Measurements from ENCODE around the gene COQ9. TPM values are rescaled to one million over a fixed set of nuclear protein-coding genes. Genes with fewer than 3 reads are reported as not detected.
"Not testable (repeated sequence)": the region's sequence is repeated elsewhere in the genome, so short reads cannot be mapped to it uniquely, and the experiment has no call there.

The COQ9 gene
- total RNA-seq, 2 donors from 2014 or later, result 29.5 to 33.5 TPM

DNA sequence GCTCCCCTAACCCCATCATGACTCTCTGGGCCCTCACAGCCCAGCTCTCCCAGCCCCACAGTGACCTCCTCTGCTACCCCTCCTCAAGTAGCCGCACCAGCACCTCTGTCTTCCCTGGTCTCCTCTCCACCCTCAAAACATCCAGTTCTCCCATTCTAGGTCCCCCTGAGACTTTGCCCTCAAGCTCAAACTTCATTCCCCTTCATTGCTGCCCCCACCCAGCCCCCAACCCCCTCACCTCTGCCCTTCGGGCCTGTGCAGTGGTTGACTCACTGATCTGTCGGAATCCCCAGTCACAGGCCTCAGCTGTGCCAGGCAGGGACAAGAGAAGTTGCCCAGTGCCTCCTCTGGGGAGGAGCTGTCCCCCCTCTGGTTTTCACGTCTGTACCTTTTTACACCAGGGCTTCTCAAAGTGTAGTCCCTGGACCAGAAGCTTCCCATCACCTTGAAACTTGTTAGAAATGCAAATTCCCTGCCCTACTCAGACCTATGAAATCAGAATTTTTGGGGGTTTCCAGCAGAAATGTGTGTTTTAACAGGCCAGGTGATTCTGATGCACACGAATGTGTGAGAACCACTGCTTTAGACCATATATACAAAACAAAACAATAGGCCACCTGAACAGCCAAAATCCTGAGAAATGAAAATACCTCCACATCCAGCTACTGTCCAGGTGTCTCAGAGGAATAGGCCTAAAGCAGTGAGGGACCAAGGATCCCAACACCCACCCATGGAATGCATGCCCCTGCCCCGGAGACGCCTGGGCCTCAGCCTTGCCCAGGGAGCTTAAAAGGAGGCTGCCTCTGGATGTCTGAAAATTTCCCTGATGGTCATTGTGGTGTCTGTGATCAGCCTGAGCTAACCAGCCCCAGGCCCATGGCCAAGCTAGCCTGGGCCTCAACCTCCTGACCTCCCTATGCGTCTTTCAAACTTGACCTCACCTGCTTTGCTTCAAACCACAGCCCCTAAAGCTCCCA is 39.9 kb downstream of the COQ9 start:
- Histone ChIP-seq H3K27me3 (replicated peaks; ENCODE audit: insufficient read depth) (no peaks in the 10 kb centered on the region), H3K4me1 (ENCODE audit: control insufficient read depth in 1 of 2, low read depth in 2 of 2) (peaks cover 8 to 36% of the 10 kb centered on the region in 2 donors), H3K9me3 (no peaks in the 10 kb centered on the region), H3K27ac (peak overlapping the region; percentile 86 to 89), H3K36me3 (no peaks in the 10 kb centered on the region), H3K4me3 (peak overlapping the region; percentile 90)
- DNase-seq (ENCODE audit: low spot score) (no peak), ATAC-seq (ENCODE audit: insufficient number of reproducible peaks, low FRiP score, low read depth) (no peak)
- TF ChIP-seq, protein P1, sequence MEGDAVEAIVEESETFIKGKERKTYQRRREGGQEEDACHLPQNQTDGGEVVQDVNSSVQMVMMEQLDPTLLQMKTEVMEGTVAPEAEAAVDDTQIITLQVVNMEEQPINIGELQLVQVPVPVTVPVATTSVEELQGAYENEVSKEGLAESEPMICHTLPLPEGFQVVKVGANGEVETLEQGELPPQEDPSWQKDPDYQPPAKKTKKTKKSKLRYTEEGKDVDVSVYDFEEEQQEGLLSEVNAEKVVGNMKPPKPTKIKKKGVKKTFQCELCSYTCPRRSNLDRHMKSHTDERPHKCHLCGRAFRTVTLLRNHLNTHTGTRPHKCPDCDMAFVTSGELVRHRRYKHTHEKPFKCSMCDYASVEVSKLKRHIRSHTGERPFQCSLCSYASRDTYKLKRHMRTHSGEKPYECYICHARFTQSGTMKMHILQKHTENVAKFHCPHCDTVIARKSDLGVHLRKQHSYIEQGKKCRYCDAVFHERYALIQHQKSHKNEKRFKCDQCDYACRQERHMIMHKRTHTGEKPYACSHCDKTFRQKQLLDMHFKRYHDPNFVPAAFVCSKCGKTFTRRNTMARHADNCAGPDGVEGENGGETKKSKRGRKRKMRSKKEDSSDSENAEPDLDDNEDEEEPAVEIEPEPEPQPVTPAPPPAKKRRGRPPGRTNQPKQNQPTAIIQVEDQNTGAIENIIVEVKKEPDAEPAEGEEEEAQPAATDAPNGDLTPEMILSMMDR (IDR thresholded peaks at IDR 0.05), result no peak

DNA sequence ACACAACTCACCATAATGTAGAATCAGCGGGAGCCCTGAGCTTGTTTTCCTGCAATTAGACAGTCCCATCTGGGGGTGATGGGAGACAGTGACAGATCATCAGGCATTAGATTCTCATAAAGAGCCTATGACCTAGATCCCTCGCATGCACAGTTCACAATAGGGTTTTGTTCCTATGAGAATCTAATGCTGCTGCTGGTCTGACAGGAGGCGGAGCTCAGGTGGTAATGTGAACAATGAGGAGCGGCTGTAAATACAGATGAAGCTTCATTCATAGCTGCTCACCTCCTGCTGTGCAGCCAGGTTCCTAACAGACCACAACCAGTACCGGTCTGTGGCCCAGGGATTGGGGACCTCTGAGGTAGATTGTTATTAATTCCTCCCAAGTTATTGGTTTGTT is 42.0 kb downstream of the COQ9 start:
- no peaks in the 10 kb centered on the region for H3K27me3 ChIP-seq (replicated peaks; ENCODE audit: insufficient read depth)
- no peak overlapping the region for H3K27ac ChIP-seq
- ATAC-seq (ENCODE audit: insufficient number of reproducible peaks, low FRiP score, low read depth) (no peak), DNase-seq (ENCODE audit: low spot score) (no peak)
- no peak overlapping the region for H3K4me3 ChIP-seq
- H3K9me3 ChIP-seq, result no peaks in the 10 kb centered on the region
- H3K4me1 ChIP-seq (ENCODE audit: control insufficient read depth in 1 of 2, low read depth in 2 of 2), result peaks cover 8 to 30% of the 10 kb centered on the region in 2 donors
- H3K36me3 ChIP-seq, result no peaks in the 10 kb centered on the region
- TF ChIP-seq, protein P1 (IDR thresholded peaks at IDR 0.05), result no peak

DNA sequence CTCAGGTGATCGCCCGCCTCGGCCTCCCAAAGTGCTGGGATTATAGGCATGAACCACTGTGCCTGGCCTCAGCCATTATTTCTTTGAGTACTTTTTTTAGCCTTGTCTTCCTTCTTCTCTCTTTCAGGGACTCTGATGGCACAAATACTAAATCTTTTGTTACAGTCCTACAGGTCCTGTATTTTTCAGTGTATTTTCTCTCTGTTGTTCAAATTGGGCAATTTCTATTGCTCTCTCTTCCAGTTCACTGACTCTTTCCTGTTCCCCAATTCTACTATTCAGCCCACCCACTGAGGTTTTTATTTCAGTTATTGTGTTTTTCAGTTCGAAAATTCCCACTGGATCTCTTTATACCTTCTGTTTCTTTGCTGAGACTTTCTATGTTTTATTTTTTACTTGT is 46.5 kb downstream of the COQ9 start:
- Histone ChIP-seq H3K36me3 (no peaks in the 10 kb centered on the region), H3K27ac (no peak overlapping the region), H3K27me3 (replicated peaks; ENCODE audit: insufficient read depth) (no peaks in the 10 kb centered on the region), H3K4me3 (no peak overlapping the region), H3K4me1 (ENCODE audit: control insufficient read depth in 1 of 2, low read depth in 2 of 2) (no peaks in the 10 kb centered on the region), H3K9me3 (no peaks in the 10 kb centered on the region)
- no peak for DNase-seq (ENCODE audit: low spot score)
- ATAC-seq (ENCODE audit: insufficient number of reproducible peaks, low FRiP score, low read depth), result no peak
- TF ChIP-seq, protein P1 (IDR thresholded peaks at IDR 0.05), result no peak

DNA sequence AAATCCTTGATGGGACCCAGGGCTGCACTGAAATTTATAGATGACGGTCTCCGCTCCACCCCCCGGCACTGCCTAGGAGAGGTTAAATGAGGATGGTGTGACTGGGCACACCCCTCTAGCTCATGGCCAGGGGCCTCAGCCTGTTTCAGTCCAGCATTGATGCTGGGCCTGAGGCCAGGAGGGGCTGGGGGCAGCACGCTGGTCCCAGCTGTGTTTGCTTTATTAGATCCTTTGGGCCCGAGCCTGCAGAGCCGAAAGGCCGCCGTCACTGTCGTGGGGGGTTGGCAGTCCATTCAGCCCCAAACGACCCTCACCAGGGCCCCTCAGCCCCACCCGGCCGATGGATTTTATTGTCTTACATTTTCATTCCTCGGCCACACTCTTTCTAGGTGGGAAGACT is 49.8 kb downstream of the COQ9 start:
- Histone ChIP-seq H3K27ac (no peak overlapping the region), H3K9me3 (no peaks in the 10 kb centered on the region), H3K36me3 (no peaks in the 10 kb centered on the region), H3K27me3 (replicated peaks; ENCODE audit: insufficient read depth) (no peaks in the 10 kb centered on the region), H3K4me3 (no peak overlapping the region), H3K4me1 (ENCODE audit: control insufficient read depth in 1 of 2, low read depth in 2 of 2) (no peaks in the 10 kb centered on the region)
- TF ChIP-seq, protein P1 (IDR thresholded peaks at IDR 0.05), result no peak
- no peak for ATAC-seq (ENCODE audit: insufficient number of reproducible peaks, low FRiP score, low read depth)
- DNase-seq (ENCODE audit: low spot score), result no peak

DNA sequence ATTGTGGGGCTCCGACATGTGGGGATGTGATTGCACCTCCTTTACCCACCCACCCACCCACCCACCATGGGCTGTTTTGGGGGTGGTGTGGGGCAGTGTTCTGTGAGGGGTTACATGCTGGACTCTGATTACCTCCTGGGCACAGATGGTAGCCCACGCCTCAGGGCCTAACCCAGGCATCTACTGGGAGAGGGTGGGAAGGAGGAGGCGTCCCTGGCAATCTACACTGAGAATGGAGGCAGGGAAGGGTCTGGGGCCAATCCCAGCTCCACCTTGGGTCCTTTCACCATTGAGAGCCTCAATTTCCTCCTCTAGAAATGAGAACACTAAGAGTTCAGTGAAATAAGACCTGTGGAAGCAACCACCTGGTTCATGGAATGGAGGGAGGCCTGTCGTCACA is 50.8 kb downstream of the COQ9 start:
- Histone ChIP-seq H3K4me1 (ENCODE audit: control insufficient read depth in 1 of 2, low read depth in 2 of 2) (no peaks in the 10 kb centered on the region), H3K27ac (no peak overlapping the region), H3K4me3 (no peak overlapping the region), H3K27me3 (replicated peaks; ENCODE audit: insufficient read depth) (no peaks in the 10 kb centered on the region), H3K36me3 (no peaks in the 10 kb centered on the region), H3K9me3 (no peaks in the 10 kb centered on the region)
- no peak for DNase-seq (ENCODE audit: low spot score)
- no peak for ATAC-seq (ENCODE audit: insufficient number of reproducible peaks, low FRiP score, low read depth)
- TF ChIP-seq, protein P1 (IDR thresholded peaks at IDR 0.05), result no peak

DNA sequence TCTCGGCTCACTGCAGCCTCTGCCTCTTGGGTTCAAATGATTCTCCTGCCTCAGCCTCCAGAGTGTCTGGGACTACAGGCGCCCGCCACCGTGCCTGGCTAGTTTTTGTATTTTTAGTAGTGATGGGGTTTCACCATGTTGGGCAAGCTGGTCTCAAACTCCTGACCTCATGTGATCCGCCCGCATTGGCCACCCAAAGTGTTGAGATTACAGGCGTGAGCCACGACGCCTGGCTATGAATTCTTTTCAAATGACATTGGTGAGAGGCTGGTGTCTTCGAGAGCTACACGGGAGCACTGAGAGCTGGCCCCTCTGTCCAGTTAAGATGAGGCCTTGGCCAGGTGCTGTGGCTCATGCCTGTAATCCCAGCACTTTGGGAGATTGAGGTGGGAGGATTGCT is 52.7 kb downstream of the COQ9 start:
- not testable (repeated sequence) for DNase-seq (ENCODE audit: low spot score); H3K27me3 ChIP-seq (replicated peaks; ENCODE audit: insufficient read depth); H3K4me1 ChIP-seq (ENCODE audit: control insufficient read depth in 1 of 2, low read depth in 2 of 2); H3K36me3 ChIP-seq; H3K27ac ChIP-seq; H3K4me3 ChIP-seq; ATAC-seq (ENCODE audit: insufficient number of reproducible peaks, low FRiP score, low read depth); H3K9me3 ChIP-seq

Data from thoracic aorta (tissue), 2 donors.